KOPT-K1 (cell line): ENCODE results near the gene B3GNT9.

Experiments
- H3K27ac ChIP-seq: fragments of 200-600 bp; sonication (generic); 2 replicates; pipeline ENCODE4 v1.5.1; 2016; ENCODE audit warnings: antibody characterized with exemption, mild to moderate bottlenecking, low read depth, low read length; ENCODE audit not compliant: poor library complexity, severe bottlenecking
- H3K36me3 ChIP-seq: fragments of 200-600 bp; sonication (generic); 2 replicates; pipeline ENCODE4 v1.5.1; 2017; ENCODE audit warnings: antibody characterized with exemption, mild to moderate bottlenecking, low read length, moderate library complexity; ENCODE audit not compliant: insufficient read depth
- H3K9me3 ChIP-seq: fragments of 200-600 bp; sonication (generic); 2 replicates; pipeline ENCODE4 v1.5.1; 2017; ENCODE audit warnings: antibody characterized with exemption, low read length, mild to moderate bottlenecking; ENCODE audit not compliant: insufficient read depth, poor library complexity, severe bottlenecking

The B3GNT9 gene

DNA sequence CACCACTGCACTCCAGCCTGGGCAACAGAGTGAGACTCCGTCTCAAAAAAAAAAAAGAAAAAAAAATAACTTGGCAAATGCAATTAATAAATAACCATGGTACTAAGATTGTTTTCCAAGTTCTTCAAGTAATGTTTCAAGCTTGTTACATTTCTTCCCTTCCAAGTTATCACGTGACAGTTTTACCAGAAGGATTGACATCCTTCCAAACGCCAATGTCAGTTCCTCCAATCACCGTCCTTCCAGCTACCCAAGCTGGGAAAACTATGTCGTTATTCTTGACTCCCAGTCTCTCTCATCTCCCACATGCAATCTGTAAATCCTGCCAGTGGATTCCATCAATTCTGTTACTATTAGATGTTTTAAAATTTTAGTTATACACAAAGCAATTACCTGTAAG, 44.9 kb downstream of the B3GNT9 start:
- H3K36me3 ChIP-seq = peaks cover 10% of the 10 kb centered on the region
- no peaks in the 10 kb centered on the region for H3K9me3 ChIP-seq
- no peak overlapping the region for H3K27ac ChIP-seq

DNA sequence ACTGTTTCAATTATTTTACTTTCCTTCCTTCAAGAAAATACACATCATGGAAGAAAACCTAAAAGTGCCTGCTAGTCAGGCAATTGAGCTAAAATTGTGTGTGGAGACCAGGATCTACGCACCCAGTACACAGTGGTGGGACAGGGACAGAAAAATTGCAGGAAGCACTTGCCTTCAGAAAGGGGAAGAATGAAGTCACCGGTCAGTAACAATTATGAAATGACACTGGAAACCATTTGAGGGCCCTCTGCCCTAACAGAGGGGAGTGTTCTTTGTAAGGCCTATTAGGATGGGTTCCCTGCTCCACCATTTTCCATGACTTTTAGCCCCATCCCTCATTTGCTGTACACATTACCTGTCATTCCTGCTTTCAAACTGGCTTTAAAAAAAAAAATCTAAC, 45.6 kb downstream of the B3GNT9 start:
- H3K27ac ChIP-seq = no peak overlapping the region
- peaks cover 16% of the 10 kb centered on the region for H3K36me3 ChIP-seq
- no peaks in the 10 kb centered on the region for H3K9me3 ChIP-seq

DNA sequence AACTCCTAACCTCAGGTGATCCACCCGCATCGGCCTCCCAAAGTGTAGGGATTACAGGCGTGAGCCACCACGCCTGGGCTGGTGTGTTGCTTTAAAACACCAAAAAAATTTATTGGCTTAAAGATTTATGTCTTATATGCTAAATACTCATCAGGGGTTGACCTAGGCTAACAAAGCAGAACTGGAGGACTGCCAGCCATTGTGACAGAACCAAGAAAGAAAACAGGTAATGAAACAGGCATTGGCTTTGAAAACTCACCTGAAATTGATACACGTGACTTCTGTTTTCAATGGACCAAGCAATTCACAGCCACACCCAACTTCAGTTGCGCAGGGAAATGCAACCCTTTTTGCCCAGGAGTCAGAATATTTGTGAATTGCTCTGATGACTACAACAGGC, 46.0 kb downstream of the B3GNT9 start:
- peaks cover 20% of the 10 kb centered on the region for H3K36me3 ChIP-seq
- no peaks in the 10 kb centered on the region for H3K9me3 ChIP-seq
- no peak overlapping the region for H3K27ac ChIP-seq

DNA sequence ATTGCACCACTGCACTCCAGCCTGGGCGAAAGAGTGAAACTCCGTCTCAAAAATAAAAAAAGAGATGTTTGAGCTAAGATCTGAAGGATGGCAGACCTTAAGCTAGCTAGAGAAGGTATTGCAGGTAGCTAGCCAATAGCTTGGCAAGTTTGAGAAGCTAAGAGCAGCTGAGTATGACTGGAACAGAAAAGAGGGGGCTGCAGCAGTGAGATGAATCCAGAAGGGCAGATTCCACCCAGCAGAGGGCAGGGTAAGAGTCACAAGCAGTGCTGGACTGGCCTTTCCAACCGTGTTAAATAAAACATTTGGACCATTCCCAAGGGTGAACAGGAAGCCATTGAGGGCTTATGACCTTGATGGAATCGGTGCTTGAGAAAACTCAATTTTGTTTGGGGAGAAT, 46.7 kb downstream of the B3GNT9 start:
- Histone ChIP-seq H3K9me3 (no peaks in the 10 kb centered on the region), H3K36me3 (peaks cover 28% of the 10 kb centered on the region), H3K27ac (no peak overlapping the region)

DNA sequence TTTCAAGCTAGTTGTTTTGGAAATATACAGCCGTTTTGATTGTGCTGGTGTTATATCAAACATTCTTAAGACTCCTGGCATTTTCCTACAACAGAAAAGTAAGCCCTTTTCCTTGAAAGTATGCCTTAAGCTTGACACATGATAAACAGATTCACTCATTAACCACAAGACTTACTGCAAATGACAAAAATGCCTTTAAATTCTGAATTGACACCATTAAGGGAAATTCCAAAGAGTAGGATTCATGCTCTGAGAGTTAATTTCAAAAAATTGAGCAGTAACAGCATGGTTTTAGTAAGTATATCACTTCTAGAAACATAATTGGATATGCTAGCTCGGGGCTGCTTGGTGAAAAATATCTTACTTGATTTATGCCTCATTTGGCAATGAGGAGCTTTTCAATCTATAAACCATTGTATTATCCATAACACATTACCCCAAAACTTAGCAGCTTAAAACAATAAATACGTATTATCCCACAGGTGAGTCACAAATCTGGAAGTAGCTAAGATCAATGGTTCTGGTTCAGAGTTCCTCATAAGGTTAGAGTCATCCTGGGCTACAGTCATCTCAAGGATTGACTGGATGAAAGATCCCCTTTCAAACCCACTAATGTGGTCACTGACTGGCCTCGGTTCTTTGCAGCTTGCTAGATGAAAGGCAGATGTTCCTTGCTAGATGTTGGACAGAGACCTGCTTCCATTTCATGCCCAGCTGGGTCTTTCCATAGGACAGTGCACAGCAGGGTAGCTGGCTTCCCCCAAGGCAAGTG, 49.3 kb downstream of the B3GNT9 start:
- Histone ChIP-seq H3K27ac (no peak overlapping the region), H3K36me3 (peaks cover 49% of the 10 kb centered on the region), H3K9me3 (no peaks in the 10 kb centered on the region)

DNA sequence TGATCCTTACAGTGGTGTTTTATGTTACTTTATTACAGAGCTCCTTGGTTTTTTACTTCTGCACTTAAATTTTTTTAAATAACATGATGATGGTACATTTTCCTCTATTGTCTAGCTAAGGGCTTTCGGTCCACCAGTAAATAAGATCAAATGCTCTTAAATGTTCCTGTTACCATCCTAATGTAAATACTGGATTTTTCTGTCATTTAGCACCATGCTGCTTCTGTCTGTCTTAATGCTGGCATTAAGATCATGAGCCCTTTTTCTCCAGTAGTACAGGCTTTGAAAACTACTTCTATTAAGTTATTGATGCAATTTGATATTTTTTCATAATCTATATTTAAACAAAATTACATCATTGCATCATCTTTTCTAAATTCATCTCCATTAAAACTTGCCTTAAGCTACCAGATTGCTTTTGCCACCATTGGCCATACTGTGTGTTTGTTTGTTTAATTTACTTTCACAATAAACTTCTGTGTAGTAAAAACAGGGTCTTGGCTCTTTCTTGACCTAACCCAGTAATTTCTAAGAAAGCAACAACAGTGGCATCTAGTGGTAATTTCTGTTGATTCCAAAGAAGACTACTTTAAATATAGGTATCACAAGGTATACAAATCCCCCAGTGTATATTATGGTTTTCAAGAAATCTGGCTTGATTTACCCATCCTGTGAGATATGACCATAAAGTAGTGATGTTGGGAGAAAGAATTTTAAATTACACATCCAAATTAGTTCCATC, 50.1 kb downstream of the B3GNT9 start:
- peaks cover 52% of the 10 kb centered on the region for H3K36me3 ChIP-seq
- H3K9me3 ChIP-seq = no peaks in the 10 kb centered on the region
- no peak overlapping the region for H3K27ac ChIP-seq

DNA sequence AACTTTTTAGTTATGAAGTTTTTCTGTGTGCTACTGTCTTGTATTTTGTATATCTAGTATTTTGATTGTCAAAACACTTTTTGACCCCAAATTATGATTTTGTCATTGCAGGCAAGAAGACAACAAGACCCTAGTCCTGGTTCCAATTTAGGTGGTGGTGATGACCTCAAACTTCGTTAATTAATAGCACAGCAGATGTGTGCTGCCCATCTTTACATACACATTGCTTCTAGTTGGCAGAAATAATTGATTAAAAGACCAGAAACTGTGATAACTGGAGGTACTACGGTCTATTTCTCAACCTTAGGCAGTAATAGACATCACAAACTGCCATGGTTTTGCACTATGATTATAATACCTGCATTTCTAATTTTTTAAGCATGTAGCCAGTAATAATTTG, 52.2 kb downstream of the B3GNT9 start:
- H3K27ac ChIP-seq = no peak overlapping the region
- no peaks in the 10 kb centered on the region for H3K9me3 ChIP-seq
- peaks cover 72% of the 10 kb centered on the region for H3K36me3 ChIP-seq
